ENCODE results near the gene KCNN1. TPM values are rescaled to one million over a fixed set of nuclear protein-coding genes. Genes with fewer than 3 reads are reported as not detected.

KCNN1 gene
- total and polyA plus RNA-seq, 2 of the 13 experiments (the other 11 are each of a cell fraction or from before 2014, with no cell fraction given): 0.04 TPM; not detected in 1

DNA sequence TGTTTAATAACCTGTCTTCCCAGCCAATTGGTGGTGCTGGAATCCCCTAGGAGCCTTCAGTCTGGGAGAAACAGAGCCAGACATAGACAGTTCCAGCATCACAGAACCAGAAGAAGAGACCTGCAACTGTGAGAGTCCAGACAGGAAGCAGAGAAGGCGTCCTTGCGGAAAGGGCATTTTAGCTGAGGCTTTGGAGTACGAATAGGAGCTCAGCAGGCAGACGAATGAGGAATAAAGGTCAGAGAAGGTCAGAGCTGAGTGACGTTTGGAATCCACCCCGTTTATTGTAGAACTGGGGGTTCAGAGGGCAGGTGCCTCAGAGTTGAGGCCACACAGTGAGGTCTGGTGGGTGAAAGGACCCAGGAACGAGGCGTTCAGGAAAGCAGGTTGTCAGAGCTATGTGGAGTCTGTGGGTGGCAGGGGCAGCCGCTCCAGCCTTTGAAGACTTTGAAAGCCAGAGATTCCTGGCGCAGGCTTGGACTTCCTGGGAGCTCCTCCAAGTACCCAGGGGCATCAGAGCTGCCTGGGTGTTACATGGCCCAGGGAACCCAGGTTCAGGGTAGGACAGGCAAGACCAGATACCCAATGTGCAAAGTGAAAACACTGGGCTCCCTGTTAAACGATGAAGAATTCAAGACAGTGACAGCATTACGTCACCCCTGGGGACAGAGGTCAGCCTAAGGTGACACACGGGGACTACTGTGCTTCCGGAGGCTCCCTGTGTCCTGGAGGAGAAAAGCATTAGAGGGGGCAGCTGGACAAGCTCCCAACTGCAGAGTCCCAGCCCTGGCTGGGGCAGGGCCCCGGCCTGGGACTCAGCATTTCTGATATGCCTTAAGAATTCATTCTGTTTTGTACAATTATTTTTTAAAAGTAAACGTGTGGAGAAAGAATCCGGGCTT lies 46.6 kb downstream of the KCNN1 start (continued):
- TF ChIP-seq, protein P1, sequence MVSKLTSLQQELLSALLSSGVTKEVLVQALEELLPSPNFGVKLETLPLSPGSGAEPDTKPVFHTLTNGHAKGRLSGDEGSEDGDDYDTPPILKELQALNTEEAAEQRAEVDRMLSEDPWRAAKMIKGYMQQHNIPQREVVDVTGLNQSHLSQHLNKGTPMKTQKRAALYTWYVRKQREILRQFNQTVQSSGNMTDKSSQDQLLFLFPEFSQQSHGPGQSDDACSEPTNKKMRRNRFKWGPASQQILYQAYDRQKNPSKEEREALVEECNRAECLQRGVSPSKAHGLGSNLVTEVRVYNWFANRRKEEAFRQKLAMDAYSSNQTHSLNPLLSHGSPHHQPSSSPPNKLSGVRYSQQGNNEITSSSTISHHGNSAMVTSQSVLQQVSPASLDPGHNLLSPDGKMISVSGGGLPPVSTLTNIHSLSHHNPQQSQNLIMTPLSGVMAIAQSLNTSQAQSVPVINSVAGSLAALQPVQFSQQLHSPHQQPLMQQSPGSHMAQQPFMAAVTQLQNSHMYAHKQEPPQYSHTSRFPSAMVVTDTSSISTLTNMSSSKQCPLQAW (CRISPR knock-in tag; IDR thresholded peaks at IDR 0.05): peak; percentile 71; the same call in 1 of the 2 replicates
- TF ChIP-seq ZNF136 (CRISPR knock-in tag; IDR thresholded peaks at IDR 0.05; ENCODE audit: low read depth) (no peak), SNAI1 (CRISPR knock-in tag; IDR thresholded peaks at IDR 0.05; ENCODE audit: borderline replicate concordance) (no peak), CENPT (CRISPR knock-in tag; IDR thresholded peaks at IDR 0.05; ENCODE audit: low read depth) (no peak), ZMYM2 (CRISPR knock-in tag; IDR thresholded peaks at IDR 0.05) (no peak), ZNF496 (CRISPR knock-in tag; IDR thresholded peaks at IDR 0.05; ENCODE audit: insufficient replicate concordance) (no peak), CREB1 (IDR thresholded peaks at IDR 0.05) (peak; percentile 87), CREB1 (CRISPR knock-in tag; IDR thresholded peaks at IDR 0.05) (peak; percentile 56), THYN1 (CRISPR knock-in tag; IDR thresholded peaks at IDR 0.05; ENCODE audit: borderline replicate concordance, low read depth) (no peak), SCMH1 (CRISPR knock-in tag; IDR thresholded peaks at IDR 0.05; ENCODE audit: borderline replicate concordance) (no peak), ZNF460 (CRISPR knock-in tag; IDR thresholded peaks at IDR 0.05; ENCODE audit: borderline replicate concordance) (no peak), DNMT3B (CRISPR knock-in tag; conservative IDR thresholded peaks at IDR 0.05) (no peak), RBAK (CRISPR knock-in tag; IDR thresholded peaks at IDR 0.05) (no peak), ARNT2 (CRISPR knock-in tag; IDR thresholded peaks at IDR 0.05; ENCODE audit: low read depth) (no peak), RBM39 (IDR thresholded peaks at IDR 0.05; ENCODE audit: low read depth, low read length, poor library complexity, severe bottlenecking) (peak; percentile 60), ZNF296 (CRISPR knock-in tag; conservative IDR thresholded peaks at IDR 0.05) (no peak), ZNF547 (CRISPR knock-in tag; IDR thresholded peaks at IDR 0.05) (no peak), RXRA (CRISPR knock-in tag; IDR thresholded peaks at IDR 0.05) (peak; percentile 98), TOE1 (CRISPR knock-in tag; IDR thresholded peaks at IDR 0.05) (no peak)
- TF ChIP-seq, protein P2, sequence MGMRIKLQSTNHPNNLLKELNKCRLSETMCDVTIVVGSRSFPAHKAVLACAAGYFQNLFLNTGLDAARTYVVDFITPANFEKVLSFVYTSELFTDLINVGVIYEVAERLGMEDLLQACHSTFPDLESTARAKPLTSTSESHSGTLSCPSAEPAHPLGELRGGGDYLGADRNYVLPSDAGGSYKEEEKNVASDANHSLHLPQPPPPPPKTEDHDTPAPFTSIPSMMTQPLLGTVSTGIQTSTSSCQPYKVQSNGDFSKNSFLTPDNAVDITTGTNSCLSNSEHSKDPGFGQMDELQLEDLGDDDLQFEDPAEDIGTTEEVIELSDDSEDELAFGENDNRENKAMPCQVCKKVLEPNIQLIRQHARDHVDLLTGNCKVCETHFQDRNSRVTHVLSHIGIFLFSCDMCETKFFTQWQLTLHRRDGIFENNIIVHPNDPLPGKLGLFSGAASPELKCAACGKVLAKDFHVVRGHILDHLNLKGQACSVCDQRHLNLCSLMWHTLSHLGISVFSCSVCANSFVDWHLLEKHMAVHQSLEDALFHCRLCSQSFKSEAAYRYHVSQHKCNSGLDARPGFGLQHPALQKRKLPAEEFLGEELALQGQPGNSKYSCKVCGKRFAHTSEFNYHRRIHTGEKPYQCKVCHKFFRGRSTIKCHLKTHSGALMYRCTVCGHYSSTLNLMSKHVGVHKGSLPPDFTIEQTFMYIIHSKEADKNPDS (CRISPR knock-in tag; IDR thresholded peaks at IDR 0.05): no peak
- TF ChIP-seq, protein P3, sequence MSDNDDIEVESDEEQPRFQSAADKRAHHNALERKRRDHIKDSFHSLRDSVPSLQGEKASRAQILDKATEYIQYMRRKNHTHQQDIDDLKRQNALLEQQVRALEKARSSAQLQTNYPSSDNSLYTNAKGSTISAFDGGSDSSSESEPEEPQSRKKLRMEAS (IDR thresholded peaks at IDR 0.05): peak; percentile 34
- TF ChIP-seq, protein P4, sequence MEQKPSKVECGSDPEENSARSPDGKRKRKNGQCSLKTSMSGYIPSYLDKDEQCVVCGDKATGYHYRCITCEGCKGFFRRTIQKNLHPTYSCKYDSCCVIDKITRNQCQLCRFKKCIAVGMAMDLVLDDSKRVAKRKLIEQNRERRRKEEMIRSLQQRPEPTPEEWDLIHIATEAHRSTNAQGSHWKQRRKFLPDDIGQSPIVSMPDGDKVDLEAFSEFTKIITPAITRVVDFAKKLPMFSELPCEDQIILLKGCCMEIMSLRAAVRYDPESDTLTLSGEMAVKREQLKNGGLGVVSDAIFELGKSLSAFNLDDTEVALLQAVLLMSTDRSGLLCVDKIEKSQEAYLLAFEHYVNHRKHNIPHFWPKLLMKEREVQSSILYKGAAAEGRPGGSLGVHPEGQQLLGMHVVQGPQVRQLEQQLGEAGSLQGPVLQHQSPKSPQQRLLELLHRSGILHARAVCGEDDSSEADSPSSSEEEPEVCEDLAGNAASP (CRISPR knock-in tag; IDR thresholded peaks at IDR 0.05; ENCODE audit: borderline replicate concordance): peak; percentile 98
